ENCODE data around the gene COL20A1.
"Not testable (repeated sequence)": the region's sequence is repeated elsewhere in the genome, so short reads cannot be mapped to it uniquely, and the experiment has no call there.

Gene COL20A1

DNA sequence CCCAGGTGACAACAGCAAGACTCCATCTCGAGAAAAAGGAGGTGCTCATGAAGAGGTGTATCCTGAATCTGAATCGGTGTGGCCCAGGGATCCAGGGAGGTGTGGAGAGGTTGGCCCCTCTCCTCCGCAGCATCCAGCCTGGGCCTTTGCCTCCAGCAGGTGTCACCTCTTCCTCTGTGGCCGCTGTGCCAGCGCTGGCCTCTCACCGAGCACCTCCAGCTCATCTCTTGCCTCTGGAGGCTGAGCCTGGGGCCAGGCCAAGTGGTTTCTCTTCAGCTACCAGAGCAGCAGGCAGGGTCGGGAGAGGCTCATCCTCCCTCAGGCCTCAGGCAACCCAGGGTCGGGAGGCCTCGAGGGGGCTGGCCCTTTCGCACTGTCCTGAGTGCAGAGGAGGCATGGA, 1.2 kb upstream of the COL20A1 start:
- no peak for DNase-seq (ENCODE audit: low spot score)

DNA sequence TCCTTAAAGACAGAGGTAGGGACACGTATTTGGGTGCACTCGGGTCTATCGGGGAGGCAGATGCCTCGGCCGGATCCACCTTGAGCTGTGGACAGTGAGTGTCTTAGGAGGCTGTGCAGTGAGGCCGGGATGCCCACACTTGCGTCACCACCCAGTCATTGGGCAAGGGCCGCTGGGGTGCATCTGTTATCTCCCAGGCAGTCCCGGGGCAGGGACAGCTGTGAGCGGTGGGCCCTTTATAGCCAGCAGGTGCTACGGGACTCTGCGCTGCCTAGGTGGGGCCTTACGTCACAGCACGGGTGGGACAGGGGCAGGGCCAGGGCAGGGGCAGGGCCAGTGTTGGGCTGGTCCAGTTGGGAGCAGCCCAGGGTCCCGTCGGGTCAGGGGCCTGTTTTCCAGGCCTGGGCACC, 689 bp upstream of the COL20A1 start:
- DNase-seq (ENCODE audit: low spot score) = no peak

DNA sequence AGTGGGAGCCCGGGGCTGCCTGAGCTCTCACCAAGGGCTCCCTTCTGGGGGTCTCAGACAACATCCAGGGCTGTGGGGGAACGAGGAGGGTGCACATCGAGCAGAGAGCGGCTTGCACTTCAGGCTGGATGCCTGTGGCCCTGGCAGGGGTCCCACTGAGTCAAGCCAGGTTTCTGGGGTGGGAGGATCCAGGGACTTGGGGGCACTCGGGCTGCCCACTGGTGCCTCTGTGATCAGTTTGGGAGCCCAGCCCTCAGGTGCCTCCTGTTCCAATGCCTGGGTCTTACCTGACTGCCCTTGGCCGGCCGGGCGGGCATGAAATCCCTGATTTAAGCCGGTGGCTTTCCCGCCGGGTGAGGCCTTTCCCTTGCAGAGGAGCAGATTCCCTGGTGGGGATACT, 470 bp downstream of the COL20A1 start:
- DNase-seq (ENCODE audit: low spot score) = no peak

DNA sequence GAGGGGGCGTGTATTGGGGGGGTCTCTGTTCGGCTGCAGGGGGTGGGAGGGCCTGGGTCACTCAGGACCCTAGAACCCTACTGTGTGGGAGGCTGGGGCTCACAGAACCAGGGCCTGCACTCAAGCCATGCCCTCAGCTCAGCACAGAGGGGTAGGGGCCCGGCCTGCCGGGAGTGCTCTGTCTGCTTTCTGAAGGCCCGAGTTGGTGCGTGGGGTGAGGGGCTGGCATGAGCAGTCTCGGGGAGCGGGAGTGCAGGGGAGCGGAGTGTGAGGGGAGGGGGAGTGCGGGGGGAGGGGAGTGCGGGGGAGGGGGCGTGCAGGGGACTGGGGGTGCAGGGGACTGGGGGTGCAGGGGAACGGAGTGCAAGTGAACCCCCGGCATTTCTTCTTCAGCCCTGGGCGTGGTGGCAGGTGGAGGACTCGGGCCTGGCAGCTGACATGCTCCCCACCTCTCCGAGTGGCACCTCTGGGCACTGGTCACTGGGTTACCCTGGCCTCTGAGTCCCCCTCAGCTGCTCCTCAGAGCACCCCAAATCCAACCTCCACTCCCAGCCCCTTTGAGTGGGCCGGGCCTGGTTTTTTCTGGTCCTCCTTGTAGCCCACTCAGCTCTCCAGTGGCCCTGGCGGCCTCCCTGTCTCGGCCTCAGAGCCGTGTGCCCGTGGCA, 1.0 kb downstream of the COL20A1 start:
- DNase-seq (ENCODE audit: low spot score) = no peak

DNA sequence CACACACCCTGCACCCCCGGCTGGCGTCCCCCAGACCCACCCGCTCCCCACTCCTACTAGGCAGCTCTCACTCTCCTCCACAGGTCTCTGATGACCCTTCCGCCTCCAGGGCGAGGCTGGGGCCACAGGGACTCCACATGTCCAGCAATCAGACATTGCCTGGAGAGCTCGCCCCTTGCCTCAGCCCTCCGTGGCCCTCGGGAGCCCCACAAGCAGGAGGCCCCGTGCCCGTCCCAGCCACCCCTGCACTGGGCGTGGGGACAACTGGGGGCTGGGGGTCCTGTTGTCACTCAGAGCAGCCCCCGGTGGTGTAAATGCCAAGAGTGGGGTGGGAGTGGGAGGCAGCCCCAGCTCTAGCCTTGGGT, 1.5 kb downstream of the COL20A1 start:
- no peak for DNase-seq (ENCODE audit: low spot score)

DNA sequence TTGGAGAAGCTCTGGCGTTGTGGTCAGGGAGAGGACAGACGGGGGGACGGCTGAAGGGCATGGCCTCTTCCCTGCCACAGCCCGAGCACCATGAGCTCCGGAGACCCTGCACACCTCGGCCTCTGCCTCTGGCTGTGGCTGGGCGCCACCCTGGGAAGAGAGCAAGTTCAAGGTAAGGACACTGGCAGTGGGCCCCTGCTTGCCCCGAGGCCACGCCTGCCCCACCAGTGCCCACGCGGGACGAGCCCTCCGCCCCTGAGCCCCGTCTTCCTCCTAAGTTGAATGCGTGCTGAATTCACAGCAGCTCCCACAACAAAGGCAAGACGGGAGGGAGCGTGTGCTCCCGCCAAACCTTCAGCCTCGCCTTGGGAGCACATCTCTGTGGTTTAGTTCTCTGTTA, 2.0 kb downstream of the COL20A1 start:
- DNase-seq (ENCODE audit: low spot score) = no peak

DNA sequence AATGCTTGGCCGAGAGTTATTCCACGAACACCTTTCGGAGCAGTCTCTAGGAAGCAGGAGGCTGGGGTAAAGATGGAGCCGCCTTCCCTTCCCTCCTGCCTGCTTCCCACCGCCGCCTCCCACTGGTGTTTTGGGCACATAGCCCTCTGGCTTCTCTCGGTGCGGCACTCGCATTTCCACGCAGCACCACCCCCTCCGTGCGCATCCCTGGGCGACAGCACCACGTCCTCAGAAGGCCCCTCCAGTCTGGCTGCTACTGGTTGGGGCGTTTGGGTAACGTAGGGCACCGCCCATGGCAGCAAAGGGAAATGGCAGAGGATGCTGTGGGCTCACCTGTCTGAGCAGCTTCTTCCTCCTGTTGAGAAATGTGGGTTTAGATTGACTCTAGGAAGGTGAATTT, 2.4 kb downstream of the COL20A1 start:
- DNase-seq (ENCODE audit: low spot score) = no peak

DNA sequence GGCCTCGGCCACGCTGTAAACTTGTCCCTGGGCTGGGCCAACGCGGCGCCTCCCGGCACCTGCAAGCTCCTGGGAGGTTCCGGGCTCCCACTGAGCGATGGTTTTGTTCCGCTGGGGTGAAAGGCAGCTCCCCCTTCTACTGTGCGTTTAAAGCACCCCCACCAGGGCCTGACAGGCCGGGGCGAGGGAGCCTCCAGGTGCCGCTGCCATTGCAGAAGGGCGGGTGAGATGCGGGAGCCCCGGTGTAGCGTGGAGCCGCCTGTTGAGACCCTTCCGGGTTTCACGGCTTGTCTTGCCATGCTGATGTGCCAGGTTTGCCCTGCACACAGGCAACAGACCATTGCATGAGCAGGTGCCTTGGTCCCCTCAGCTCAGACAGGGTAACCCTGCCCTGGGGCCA, 2.9 kb downstream of the COL20A1 start:
- DNase-seq (ENCODE audit: low spot score) = no peak

DNA sequence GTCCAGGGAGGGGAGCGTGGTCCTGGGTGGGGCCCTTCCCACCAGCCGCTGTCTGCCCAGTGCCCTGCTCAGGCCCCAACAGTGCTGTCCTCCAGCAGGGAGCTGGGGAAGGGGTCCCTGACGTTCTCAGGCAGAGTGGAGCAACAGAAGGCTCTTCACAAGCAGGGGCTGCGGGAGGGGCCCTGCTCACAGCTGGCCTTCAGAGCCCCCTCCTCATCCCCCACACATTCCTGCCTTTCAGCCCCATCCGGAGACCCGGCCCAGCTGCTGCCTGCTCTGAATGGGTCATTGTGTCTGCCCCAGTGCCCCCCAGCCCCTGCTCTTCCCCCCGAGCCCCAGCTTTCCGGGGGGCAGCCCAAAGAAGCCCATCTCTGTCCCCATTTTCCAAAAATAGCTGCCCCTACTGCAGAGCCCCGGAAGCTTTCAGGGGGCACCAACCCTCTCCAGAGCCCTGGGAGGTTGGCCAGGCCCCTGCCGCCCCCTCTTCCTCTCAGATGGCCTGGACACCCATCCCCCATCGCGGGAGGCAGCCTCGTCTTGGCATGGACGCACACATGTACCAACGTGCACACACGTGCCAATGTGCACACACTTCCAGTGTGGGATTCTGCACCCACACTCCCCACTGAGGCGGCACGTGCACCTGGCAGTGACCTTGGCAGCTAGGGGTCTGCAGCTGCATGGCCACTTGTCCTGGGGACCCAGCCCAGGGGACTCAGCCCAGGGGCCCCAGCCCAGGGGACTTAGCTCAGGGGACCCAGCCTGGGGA, 3.7 kb downstream of the COL20A1 start:
- peak; percentile 14 for DNase-seq (ENCODE audit: low spot score)

DNA sequence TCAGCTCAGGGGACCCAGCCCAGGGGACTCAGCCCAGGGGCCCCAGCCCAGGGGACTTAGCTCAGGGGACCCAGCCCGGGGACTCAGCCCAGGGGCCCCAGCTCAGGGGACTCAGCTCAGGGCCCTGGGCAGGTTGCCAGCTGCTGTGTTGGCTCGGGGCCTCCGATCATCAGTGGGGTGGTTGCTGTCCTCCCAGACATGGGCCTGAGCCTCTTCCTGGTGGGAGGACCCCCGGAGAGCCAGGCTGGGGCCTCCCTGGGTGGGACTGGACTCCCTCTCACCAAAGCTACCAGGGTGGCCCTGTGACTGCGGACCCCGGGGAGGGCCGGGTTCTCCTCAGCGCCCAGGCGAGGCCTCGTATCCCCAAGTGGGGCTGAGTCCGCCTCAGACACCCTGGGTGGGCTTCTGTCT, 4.4 kb downstream of the COL20A1 start:
- DNase-seq (ENCODE audit: low spot score) = no peak

DNA sequence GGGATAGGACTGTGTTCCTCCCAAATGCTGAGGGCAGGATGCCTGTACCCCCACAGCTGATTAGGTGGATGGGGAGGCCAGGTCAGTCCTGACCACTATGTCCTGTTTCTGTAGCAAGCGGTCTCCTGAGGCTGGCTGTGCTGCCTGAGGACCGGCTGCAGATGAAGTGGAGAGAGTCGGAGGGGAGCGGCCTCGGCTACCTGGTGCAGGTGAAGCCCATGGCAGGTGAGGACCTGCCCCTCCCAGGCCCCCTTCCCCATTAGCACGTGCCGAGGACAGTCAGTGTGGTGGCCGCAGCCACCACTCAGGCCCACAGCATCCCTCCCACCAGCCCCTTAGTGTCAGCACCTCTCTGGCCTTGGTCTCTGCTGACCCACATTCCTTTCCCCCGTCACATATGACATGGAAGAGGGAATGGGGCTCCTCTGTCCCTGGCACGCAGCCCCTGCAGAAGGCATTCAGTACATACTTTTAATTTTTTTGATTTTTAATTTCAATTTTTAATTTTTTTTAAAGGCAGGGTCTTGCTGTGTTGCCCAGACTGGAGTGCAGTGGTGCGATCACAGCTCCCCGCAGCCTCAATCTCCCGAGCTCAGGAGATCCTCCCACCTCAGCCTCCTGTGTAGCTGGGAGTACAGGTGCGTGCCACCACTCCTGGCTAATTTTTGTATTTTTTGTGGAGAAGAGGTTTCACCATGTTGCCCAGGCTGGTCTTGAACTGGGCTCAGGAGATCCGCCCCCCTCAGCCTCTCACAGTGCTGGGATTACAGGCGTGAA, 5.0 kb downstream of the COL20A1 start:
- no peak for DNase-seq (ENCODE audit: low spot score)

DNA sequence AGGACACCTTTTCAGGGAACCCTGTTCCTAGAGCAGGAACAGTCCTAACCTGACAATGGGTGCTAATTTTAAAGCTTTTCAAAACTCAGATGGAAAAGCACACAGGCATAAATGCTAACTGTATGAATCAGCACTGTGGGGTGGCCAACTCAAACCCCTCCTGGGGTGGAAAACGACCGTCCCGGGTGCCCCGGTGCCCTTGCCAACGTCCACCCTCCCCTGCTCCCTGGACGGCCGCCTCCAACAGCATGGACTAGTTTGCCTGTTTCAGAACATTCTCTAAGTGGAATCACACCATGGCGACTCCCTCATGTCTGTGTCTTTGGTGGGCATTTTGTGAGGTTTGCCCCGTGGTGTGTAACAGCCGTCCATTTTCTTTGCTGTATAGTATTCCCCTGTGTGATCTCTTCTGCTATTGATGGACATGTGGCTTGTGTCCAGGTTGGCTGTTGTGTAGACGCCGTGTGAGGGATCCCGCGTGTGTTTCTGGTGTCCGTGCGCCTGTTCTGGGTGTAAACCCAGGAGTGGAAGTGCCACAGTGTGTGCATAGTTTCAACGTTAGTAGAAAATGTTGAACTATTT, 5.8 kb downstream of the COL20A1 start:
- no peak for DNase-seq (ENCODE audit: low spot score)

DNA sequence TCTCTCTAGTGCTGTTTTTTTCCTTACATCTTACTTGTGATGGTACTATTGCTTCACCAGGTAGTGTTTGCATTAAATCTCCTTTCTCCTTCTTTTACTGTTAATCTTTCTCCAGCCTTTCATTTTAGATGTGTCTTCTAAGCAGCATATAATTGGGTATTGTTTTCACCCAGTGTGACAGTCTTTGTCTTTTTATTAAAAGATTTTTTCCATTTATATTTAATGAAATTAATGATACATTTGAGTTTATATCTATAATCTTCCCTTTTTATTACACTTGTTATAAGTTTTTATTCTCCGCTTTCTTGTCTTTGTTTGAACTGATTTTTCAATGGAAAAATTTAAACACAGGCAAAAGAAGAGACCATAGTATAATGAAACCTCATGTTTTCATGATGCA, 8.7 kb downstream of the COL20A1 start:
- no peak for DNase-seq (ENCODE audit: low spot score)

DNA sequence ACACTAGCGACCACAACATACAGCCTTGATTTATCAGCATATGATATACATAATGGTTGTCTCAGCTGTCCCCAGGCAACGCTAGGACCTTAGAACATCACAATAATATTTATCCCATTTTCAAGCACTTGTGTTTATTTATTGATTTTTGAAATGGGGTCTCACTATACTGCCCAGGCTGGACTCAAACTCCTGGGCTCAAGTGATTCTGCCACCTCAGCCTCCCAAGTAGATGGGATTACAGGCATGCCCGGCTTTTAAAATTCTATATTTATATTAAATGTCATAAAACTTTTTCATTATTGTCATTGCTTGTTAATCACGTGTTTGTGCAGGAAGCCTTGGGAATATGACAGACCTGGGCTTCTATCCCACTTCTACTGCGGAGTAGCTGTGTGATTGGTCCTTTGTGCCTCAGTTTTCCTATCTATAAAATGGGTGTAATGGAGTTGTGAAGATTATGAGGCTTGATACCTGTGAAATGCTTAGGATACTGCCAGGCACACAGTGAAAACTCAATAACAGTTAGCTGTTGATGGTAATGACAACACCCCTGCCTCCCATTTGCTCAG, 10.2 kb downstream of the COL20A1 start:
- no peak for DNase-seq (ENCODE audit: low spot score)

DNA sequence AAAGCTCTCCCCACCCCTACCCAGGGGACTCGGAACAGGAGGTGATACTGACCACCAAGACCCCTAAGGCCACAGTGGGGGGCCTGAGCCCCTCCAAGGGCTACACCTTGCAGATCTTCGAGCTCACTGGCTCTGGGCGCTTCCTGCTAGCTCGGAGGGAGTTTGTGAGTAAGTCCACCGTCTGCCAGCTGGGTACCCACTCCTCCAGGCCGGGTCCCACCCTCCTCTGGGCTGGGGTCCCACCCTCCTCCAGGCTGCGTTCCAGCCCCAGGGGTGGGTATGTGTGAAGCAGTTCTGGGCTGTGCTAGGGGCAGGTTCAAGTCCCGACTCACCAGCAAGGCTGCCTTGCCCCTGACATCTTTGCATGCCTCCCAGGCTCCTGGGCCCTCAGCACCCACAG, 12.4 kb downstream of the COL20A1 start:
- DNase-seq (ENCODE audit: low spot score) = no peak

DNA sequence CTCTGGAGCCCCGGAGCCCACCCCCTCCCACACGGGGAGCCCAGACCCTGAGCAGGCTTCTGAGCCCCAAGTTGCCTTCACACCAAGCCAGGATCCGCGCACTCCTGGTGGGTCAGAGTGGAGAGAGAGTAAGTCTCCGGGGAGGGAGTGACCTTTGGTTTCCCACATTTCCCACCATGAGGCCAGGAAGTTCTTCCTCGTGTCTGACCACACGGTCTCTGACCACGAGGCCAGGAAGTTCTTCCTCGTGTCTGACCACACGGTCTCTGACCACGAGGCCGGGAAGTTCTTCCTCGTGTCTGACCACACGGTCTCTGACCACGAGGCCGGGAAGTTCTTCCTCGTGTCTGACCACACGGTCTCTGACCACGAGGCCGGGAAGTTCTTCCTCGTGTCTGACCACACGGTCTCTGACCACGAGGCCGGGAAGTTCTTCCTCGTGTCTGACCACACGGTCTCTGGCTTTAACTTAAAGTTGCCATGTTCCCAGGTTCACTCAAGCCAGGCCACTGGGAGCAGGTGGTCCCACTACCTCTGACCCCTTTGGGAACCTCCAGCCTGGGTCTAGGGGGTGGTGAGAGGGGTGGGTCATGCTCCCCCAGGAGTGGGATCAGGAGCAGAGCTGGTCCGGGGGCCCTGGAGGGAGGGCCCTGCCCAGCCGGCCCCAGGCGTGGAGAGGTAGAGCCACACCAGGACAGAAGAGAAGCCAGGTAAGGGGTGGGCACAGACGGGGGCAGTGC, 13.1 kb downstream of the COL20A1 start:
- not testable (repeated sequence) for DNase-seq (ENCODE audit: low spot score)

DNA sequence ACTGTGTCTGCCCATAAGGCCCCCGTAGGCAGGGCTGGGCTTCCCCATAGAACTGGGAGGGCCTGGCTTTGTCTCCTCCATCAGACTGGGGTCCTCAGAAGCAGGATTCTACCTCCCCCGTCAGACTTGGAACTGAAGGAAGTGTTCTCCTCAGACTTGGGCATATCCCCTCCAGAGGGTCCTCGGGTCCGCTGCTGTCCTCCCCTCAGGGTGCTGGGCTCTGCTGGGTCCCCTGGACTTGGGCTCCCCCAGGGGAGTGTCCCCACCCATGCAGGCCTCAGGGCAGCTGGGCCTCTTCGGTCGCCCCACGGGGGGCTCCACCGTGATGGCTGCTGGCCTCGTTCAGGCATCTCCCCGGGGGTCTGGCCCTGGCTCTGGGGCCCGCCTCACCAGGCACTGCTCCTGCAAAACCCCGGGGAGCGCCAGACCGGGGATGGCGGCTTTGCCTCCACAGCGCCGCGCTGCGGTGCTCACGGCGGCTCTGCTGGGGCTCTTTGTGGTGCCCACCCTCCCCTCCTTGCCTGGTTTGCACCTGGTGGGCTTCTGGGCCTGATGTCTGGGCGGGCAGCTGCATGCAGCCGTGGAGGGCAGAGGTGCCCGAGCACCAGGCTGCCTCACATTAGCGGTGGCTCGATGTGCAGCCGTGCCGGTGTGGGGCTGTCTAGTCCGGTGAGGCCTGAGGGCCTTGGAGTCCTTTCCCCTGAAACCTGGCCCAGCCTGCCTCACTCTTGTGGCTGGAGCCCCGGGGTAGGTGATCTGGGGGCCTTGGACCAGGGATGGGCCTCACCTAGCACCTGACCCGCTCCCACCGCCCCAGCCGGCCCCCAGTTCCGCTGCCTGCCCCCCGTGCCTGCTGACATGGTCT, 13.9 kb downstream of the COL20A1 start:
- no peak for DNase-seq (ENCODE audit: low spot score)

DNA sequence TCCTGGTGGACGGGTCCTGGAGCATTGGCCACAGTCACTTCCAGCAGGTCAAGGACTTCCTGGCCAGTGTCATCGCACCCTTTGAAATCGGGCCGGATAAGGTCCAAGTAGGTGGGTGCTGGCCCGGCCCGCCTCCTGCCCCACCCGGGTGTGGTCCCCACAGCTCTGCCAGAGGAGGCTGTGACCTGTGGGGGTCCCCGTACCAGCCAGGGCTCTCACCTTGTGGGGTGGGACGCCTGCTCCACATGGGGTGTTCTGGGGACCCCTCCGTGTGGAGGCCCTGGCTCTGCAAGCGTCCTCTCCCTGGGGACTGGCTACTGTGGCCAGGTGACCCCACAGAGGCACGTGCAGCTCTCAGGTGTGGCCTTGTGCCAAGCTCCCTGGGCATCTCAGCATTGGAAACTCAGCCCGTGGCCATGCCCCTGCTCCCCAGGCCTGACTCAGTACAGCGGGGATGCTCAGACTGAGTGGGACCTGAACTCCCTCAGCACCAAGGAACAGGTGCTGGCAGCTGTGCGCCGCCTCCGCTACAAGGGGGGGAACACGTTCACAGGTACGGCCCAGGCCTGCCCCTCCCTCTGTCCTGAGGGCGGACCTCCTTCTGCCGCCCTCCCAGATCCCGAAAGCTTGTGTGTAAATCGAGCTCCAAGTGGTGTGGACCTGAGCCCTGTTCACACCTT, 14.7 kb downstream of the COL20A1 start:
- no peak for DNase-seq (ENCODE audit: low spot score)

DNA sequence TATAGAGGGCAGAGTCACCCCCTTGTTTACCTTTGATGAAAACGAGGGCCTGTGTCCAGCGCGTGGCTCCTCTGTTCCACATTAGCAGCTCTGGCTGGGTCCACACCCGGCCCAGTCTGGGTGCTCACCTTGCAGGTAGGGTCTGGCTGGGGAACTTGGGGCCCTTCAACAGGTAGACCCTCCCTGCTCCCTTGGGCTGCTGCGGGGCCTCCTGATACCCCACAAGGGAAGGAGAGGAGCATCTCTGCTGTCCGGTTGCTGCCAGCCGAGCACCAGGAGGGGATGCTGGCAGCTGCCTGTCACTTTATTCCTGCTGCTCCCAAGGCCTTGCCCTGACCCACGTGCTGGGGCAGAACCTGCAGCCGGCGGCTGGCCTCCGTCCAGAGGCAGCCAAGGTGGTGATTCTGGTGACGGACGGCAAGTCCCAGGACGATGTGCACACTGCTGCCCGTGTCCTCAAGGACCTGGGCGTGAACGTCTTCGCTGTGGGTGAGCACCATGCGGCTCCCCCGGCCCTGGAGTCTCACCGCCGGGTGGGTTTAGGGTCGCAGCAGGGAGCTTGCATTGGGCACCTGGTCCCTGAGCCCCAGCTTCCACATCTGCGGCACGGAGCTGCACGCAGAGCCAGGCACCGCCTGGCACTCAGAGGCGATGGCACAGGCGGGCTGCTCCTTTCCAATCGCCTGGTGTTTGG, 15.4 kb downstream of the COL20A1 start:
- no peak for DNase-seq (ENCODE audit: low spot score)
